Superior temporal gyrus (tissue), 1 donor: ENCODE data around the gene UNC119B.
"Not testable (repeated sequence)": the region's sequence is repeated elsewhere in the genome, so short reads cannot be mapped to it uniquely, and the experiment has no call there.

ENCODE experiments used
- DNase-seq: peaks from one replicate; pipeline ENCODE4 v3.0.0-alpha.2; 2016; ENCODE audit errors: extremely low spot score

UNC119B gene

GRCh38 chr12:120710031-120710804 is at the start of gene UNC119B:
Gene UNC119B (plus strand): TSS chr12:120710458. CDS start chr12:120710475, 17 bp downstream.
- peak; percentile 57 for DNase-seq

GRCh38 chr12:120661432-120661831 is 48.8 kb upstream of the UNC119B start:
- DNase-seq, result no peak

GRCh38 chr12:120662879-120663278 is 47.4 kb upstream of the UNC119B start:
- DNase-seq, result no peak

GRCh38 chr12:120663741-120664140 is 46.5 kb upstream of the UNC119B start:
- DNase-seq, result no peak

GRCh38 chr12:120666571-120667390 is 43.5 kb upstream of the UNC119B start:
- DNase-seq, result no peak

GRCh38 chr12:120668091-120668867 is 42.0 kb upstream of the UNC119B start:
- no peak for DNase-seq

GRCh38 chr12:120668868-120669840 is 41.1 kb upstream of the UNC119B start:
- DNase-seq, result no peak

- not testable (repeated sequence) for DNase-seq
Observed at GRCh38 chr12:120670237-120670636, 40.0 kb upstream of the UNC119B start.

- DNase-seq, result no peak
Observed at GRCh38 chr12:120670667-120671066, 39.6 kb upstream of the UNC119B start.

GRCh38 chr12:120674097-120674636 is 36.1 kb upstream of the UNC119B start:
- DNase-seq, result no peak

GRCh38 chr12:120677765-120678473 is 32.3 kb upstream of the UNC119B start:
- DNase-seq, result no peak

- no peak for DNase-seq
Observed at GRCh38 chr12:120678572-120678971, 31.7 kb upstream of the UNC119B start.

- no peak for DNase-seq
Observed at GRCh38 chr12:120680165-120680738, 30.0 kb upstream of the UNC119B start.

- no peak for DNase-seq
Observed at GRCh38 chr12:120684523-120684932, 25.7 kb upstream of the UNC119B start.

- no peak for DNase-seq
Observed at GRCh38 chr12:120685522-120685921, 24.7 kb upstream of the UNC119B start.

- DNase-seq, result peak; percentile 99
Observed at GRCh38 chr12:120686151-120686689, 24.0 kb upstream of the UNC119B start.

- DNase-seq, result peak; percentile 97
Observed at GRCh38 chr12:120686690-120687577, 23.3 kb upstream of the UNC119B start, which contains the start of gene MLEC. Gene MLEC (plus strand): TSS chr12:120687149. CDS start chr12:120687297, 148 bp downstream.
